OCI-LY3 (cell line): ENCODE data around the gene HSF2BP.

Experiments used
- CTCF ChIP-seq: fragments of 200-600, 300-600 bp; sonication (generic); IDR thresholded peaks from 2 replicates; pipeline ENCODE4 v1.5.1; 2014; ENCODE audit warnings: antibody characterized with exemption, low read length, low read depth
- EZH2phosphoT487 ChIP-seq: fragments of 200-600 bp; shearing (Covaris generic); IDR thresholded peaks from 2 replicates; pipeline ENCODE4 v1.6.1; 2018; ENCODE audit warnings: antibody characterized with exemption, mixed run types, low read depth

GRCh38 chr21:43691801-43692200 lies 32.5 kb upstream of the HSF2BP start:
- TF ChIP-seq CTCF, result no peak
- no peak for TF ChIP-seq EZH2phosphoT487
